ENCODE measurements around the gene PDE6A.
"Not testable (repeated sequence)": the region's sequence is repeated elsewhere in the genome, so short reads cannot be mapped to it uniquely, and the experiment has no call there.

Gene PDE6A

GRCh38 chr5:149863830-149864229 is 80.8 kb downstream of the PDE6A start:
- TF ChIP-seq ZNF133 (tag by site-specific recombination; IDR thresholded peaks at IDR 0.05) (peak; percentile 36; the same call in 1 of the 2 replicates), ZNF585B (tag by site-specific recombination; IDR thresholded peaks at IDR 0.05) (no peak)
- POLR2A ChIA-PET: no interaction called here
- H3K4me1 ChIP-seq (ENCODE audit: control insufficient read depth, insufficient read depth, low read length): no peaks in the 10 kb centered on the region
- no peaks in the 10 kb centered on the region for H3K9me3 ChIP-seq (ENCODE audit: control insufficient read depth, insufficient read depth, low read depth, low read length)
- H3K36me3 ChIP-seq (ENCODE audit: control insufficient read depth in 2 of 2, insufficient read depth in 1 of 2, low read length in 2 of 2): no peaks in the 10 kb centered on the region
- CTCF ChIA-PET: interaction anchor here (0.6 to 2.0 kb wide), 3 partner anchors 9 to 60 kb away, joined by 3 to 18 read pairs (median 3); no protein-coding TSS in a partner anchor
- H3K4me3 ChIP-seq (ENCODE audit: low read depth, low read length): no peak overlapping the region
- no peak overlapping the region for H3K27ac ChIP-seq (ENCODE audit: extremely low read depth, low read depth, low read length)

GRCh38 chr5:149863176-149863575 is 81.4 kb downstream of the PDE6A start:
- Histone ChIP-seq H3K36me3 (ENCODE audit: control insufficient read depth in 2 of 2, insufficient read depth in 1 of 2, low read length in 2 of 2) (no peaks in the 10 kb centered on the region), H3K4me1 (ENCODE audit: control insufficient read depth, insufficient read depth, low read length) (no peaks in the 10 kb centered on the region), H3K4me3 (ENCODE audit: low read depth, low read length) (no peak overlapping the region), H3K27ac (ENCODE audit: extremely low read depth, low read depth, low read length) (no peak overlapping the region), H3K9me3 (ENCODE audit: control insufficient read depth, insufficient read depth, low read depth, low read length) (no peaks in the 10 kb centered on the region)
- TF ChIP-seq ZNF148 (tag by site-specific recombination; IDR thresholded peaks at IDR 0.05; ENCODE audit: borderline replicate concordance) (no peak), ZNF155 (tag by site-specific recombination; IDR thresholded peaks at IDR 0.05) (no peak), ZSCAN18 (tag by site-specific recombination; IDR thresholded peaks at IDR 0.05) (no peak)
- POLR2A ChIA-PET: no interaction called here
- CTCF ChIA-PET: interaction anchor here (1.0 to 2.0 kb wide), 2 partner anchors 9 to 10 kb away, joined by 3 to 18 read pairs; no protein-coding TSS in a partner anchor

- TF ChIP-seq GLIS1 (tag by site-specific recombination; IDR thresholded peaks at IDR 0.05) (peak; percentile 46; the same call in 1 of the 2 replicates), ZIC2 (tag by site-specific recombination; IDR thresholded peaks at IDR 0.05) (peak; percentile 60), ZNF837 (tag by site-specific recombination; IDR thresholded peaks at IDR 0.05) (no peak), ZNF776 (tag by site-specific recombination; IDR thresholded peaks at IDR 0.05; ENCODE audit: borderline replicate concordance) (no peak), ZNF473 (tag by site-specific recombination; IDR thresholded peaks at IDR 0.05) (no peak), ZNF596 (tag by site-specific recombination; IDR thresholded peaks at IDR 0.05) (no peak)
- Histone ChIP-seq H3K9me3 (ENCODE audit: control insufficient read depth, insufficient read depth, low read depth, low read length) (no peaks in the 10 kb centered on the region), H3K36me3 (ENCODE audit: control insufficient read depth in 2 of 2, insufficient read depth in 1 of 2, low read length in 2 of 2) (no peaks in the 10 kb centered on the region), H3K4me1 (ENCODE audit: control insufficient read depth, insufficient read depth, low read length) (no peaks in the 10 kb centered on the region), H3K27ac (ENCODE audit: extremely low read depth, low read depth, low read length) (no peak overlapping the region), H3K4me3 (ENCODE audit: low read depth, low read length) (no peak overlapping the region)
- CTCF ChIA-PET: interaction anchor here (0.6 to 22.2 kb wide), 3 partner anchors 8 to 102 kb away, joined by 3 to 355 read pairs (median 15); no protein-coding TSS in a partner anchor
- POLR2A ChIA-PET: no interaction called here
Observed at GRCh38 chr5:149860801-149861322, 83.7 kb downstream of the PDE6A start.

DNA sequence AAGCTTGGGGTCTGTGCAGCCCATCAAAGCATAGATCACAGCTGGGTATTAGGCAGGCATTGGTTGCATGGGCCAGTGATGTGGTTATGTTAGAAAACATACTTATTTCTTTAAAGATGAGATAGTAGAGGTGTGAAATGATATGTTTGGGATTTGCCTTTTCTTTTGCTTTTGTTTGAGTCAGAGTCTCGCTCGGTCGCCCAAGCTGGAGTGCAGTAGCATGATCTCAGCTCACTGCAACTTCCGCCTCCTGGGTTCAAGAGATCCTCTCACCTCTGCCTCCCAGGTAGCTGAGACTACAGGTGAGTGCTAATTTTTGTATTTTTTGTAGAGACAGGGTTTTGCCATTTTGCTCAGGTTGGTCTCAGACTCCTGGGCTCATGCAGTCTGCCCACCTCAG is 84.8 kb downstream of the PDE6A start:
- no peaks in the 10 kb centered on the region for H3K36me3 ChIP-seq (ENCODE audit: control insufficient read depth in 2 of 2, insufficient read depth in 1 of 2, low read length in 2 of 2)
- no peak overlapping the region for H3K27ac ChIP-seq (ENCODE audit: extremely low read depth, low read depth, low read length)
- no peak overlapping the region for H3K4me3 ChIP-seq (ENCODE audit: low read depth, low read length)
- no peak for TF ChIP-seq ZNF791 (tag by site-specific recombination; IDR thresholded peaks at IDR 0.05)
- H3K4me1 ChIP-seq (ENCODE audit: control insufficient read depth, insufficient read depth, low read length): no peaks in the 10 kb centered on the region
- H3K9me3 ChIP-seq (ENCODE audit: control insufficient read depth, insufficient read depth, low read depth, low read length): no peaks in the 10 kb centered on the region
- ChIA-PET POLR2A (no interaction called here), CTCF (interaction anchor here (0.7 to 22.2 kb wide), 2 partner anchors 24 to 103 kb away, joined by 4 to 355 read pairs; no protein-coding TSS in a partner anchor)

DNA sequence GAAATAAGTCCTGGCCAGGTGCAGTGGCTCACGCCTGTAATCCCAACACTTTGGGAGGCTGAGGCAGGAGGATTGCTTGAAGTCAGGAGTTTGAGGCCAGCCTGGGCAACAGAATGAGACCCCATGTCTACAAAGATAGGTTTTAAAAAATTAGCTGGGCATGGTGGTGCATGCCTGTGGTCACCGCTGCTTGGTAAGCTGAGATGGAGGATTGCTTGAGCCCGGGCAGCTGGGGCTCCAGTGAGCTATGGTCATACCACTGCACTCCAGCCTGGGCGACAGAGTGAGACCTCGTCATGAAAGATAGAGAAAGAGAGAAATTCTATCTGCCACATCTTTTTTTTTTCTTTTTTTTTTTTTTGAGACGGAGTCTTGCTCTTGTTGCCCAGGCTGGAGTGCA is 86.1 kb downstream of the PDE6A start:
- H3K4me1 ChIP-seq (ENCODE audit: control insufficient read depth, insufficient read depth, low read length); H3K27ac ChIP-seq (ENCODE audit: extremely low read depth, low read depth, low read length); H3K9me3 ChIP-seq (ENCODE audit: control insufficient read depth, insufficient read depth, low read depth, low read length); H3K4me3 ChIP-seq (ENCODE audit: low read depth, low read length); H3K36me3 ChIP-seq (ENCODE audit: control insufficient read depth in 2 of 2, insufficient read depth in 1 of 2, low read length in 2 of 2); POLR2A ChIA-PET: not testable (repeated sequence)
- CTCF ChIA-PET: interaction anchor here (22.2 kb wide), 1 partner anchor 23 kb away, joined by 355 read pairs; no protein-coding TSS in a partner anchor

Measured in HEK293 (cell line).